GM21723 (cell line): Measurements from ENCODE around the gene CFAP99.

Experiments used
- ATAC-seq: cut with Tn5 transposase; IDR thresholded peaks from one replicate; pipeline ENCODE4 v1.9.1; 2021; ENCODE audit warnings: mild to moderate bottlenecking, moderate library complexity; ENCODE audit not compliant: unreplicated experiment

Gene CFAP99

DNA sequence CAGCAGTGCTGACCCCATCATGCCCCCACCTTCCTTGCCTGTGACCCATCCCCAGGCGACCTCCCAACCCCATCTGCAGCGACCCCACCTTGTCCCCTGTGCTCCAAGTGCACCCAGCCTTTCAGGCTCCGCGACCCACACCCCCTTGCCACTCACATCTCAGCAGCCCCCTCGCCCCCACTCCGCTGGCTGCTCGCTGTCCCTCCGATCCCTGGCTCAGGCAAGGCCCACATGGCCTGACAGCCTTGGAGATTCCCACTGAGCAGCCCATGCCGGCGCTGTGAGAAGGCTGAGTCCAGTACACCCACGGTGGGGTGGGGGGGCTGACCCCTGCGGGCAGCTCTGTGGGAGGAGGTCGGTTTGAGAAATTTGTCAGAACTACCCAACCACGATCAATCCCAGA lies 9.4 kb upstream of the CFAP99 start:
- ATAC-seq = no peak

DNA sequence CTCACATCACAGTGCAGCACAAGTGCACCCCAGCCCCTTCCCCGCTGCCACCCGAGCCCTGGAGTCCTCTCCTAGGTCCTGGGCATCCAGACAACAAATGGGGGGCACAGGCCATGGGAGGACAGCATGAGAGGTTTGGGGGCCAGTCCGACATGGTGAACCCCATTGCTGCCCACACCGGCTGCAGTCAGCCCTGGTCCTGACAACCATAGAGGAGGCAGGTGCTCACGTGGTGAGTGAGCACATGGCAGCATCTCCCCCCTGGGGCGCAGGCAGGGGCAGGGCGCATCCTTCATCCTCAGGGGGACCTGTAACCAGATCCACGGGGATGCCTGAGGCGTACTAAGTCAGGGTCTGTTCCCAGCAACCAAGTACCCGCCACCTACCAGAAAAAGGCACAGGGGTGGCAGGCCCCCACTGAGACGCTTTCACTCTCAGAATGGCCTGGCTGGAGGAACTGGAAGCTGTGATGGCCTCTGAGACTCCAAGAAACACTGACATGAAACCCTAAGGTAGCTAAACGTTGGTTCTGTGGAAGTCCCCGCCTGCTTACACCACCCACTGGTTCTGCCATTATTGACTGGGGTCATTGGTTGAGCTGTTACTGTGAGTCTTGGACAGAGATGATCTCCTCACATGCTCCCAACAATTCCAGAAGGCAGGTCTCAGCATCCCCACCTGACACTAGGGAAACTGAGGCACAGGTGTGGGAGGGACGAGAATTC lies 6.8 kb upstream of the CFAP99 start:
- no peak for ATAC-seq

DNA sequence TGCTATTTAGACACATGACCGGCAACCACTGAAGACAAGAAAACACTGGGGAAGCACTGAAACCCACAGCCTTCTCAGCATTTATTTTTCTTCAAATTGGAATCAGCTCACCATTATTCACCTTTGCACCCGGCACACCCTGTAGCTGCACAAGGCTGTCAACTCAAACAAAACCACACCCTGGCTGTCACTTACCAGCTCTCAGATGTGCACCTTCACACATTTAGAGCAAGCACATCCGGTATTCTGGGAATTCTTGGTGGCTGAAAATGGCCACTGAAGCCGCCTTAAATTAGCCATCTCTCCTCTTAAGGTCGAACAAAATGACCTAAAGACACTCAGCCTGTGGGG lies 6.2 kb upstream of the CFAP99 start:
- ATAC-seq = peak; percentile 38

DNA sequence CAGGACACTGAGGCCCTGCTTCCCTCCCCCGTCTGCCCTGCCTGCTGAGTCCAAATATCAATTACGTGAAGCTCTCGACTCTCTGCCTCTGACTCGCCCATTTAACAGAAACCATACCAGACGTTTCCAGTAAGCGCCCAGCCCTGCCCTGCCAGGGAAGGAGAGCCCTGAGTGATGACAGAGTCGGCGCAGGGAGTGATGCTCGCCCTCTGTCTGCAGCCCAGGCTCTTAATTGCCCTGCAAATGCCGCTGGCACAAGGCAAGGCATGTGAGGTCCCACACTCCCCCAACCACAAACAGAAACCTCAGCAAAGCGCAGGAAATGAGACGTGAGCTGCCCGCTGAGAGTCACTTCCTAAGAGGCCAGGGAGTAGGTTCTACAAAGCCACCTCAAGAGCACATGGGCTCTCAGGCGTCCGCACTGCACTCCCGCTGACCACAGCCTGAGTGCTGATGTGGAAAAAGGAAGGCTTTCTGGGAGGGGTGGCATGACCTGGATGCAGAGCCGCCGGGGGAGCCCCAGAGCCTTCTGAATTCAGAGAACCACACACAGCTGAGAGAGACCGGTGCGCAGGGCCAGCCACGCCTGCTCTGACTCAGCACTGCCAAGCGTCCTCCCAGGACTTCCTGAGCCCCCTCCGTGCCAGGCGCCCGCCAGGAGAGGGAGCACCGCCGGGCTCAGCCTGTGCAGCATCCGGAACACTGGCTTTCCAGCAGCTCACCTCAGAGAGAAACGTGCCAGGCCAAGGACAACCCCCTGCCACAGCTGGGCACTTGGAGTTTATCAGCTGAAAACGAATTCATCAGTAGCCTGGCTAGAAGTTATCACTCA lies 5.7 kb upstream of the CFAP99 start:
- peak; percentile 70 for ATAC-seq

DNA sequence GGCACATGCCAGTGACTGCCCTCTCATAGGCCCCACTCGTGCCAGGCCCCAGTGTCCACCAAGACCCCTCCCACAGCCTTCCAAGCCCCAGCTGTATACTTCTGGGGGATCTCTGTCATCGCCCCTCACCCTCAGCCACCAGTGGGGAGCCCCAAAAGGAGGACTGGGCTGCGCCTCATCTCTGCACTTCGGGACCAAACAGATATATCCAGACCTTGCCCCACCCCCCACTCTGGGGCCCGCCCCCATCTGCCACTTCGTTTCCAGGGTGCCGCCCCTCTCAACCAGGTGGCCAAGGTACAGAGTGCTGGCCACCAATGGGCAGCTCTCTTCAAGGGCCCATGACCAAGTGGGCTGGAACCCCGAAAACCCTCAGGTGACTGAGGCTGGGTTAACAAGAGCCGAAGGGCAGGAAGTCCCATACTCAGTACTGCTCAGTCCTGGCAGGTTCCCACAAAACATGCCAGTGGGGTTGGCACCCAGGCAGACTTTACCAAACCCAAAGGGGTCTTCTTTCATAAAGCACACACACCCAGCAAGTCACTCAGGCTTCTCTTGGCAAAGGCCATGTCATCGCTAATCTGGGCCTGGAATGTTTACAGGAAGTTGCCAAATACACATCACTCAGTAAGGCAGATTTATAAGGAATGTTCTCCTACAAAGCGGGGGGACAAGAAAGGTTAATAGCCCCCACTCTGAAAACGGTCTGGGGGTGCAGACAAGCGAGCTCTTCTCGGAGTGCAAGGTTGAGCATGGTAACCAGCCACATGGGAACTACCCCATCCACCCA lies 4.7 kb upstream of the CFAP99 start:
- ATAC-seq = no peak

DNA sequence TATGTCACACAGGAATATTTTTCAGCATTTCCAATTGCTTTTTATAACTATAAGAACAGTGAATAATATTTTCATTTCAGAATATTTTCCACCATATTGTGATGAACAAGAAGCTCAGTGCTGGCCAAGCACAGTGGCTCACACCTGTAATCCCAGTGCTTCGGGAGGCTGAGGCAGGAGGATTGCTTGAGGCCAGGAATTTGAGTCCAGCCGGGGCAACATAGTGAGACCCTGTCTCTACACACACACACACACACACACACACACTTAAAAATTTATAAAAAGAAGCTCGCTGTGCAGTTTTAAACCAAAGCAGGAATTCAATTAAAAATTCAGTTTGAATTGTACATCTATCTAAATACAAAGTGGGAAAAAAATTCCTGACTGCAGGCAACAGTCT lies 3.5 kb upstream of the CFAP99 start:
- ATAC-seq = no peak

DNA sequence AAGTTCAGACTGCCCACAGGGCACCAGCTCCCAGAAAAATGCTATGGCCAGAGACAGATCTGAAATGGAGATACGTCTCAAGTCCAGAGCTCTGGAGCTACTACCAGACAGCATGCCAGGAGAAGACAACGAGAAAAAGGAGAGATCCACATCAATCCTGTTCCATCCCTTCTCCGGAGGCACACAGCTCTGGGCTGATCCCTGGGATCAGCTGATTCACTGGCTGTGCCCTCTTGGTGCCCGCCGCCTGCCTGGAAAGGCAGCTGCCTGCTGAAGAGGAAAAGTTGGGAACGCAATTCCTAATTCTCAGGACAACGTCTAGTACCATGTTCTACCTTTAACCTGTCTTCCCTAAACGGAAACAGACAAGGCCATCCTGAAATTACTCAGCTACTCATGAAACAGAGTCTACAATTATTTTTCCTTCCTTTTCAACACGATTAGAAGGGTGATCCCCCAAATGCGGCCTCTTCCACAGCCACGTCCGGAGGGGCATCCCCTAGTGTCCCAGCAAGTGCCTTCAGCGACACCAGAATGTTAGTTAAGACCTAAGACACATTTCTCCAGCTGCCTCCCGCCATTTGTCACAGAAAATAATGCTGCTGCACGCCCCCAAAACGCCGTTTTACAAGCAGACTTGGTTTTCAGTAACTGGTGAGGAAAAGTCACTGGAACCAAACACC lies 2.7 kb upstream of the CFAP99 start:
- ATAC-seq = no peak

DNA sequence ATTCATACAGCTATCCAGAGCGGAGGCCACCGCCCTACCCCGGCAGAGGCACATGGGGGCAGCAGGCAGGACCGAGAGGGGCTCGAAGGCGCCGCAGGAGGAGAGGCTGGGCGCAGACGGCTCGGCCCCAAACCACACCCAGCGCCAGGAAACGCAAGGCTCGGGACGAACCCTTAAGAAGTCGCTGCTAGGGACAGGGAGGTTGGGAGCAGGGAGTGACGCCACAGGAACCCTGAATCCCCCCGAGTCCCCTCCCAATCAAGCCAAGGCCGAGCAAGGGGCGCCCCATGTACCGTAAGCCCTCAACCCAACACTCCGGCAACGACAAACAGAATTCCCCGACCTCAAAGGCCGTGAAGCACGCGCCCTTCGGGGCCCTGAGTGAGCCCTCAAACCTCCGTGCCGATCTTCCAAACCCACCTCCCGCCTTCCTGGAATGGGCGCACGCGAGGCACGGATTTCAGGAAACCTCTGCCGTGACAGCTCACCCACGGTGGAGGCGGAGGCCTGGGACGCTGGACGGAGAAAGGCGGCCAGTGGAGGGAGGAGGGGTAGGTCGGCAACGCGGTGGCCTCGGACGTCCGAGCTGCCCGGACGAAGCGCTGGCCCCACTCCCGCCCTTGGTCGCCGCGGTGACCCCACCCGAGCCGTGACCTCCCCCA lies 2.1 kb upstream of the CFAP99 start:
- no peak for ATAC-seq

DNA sequence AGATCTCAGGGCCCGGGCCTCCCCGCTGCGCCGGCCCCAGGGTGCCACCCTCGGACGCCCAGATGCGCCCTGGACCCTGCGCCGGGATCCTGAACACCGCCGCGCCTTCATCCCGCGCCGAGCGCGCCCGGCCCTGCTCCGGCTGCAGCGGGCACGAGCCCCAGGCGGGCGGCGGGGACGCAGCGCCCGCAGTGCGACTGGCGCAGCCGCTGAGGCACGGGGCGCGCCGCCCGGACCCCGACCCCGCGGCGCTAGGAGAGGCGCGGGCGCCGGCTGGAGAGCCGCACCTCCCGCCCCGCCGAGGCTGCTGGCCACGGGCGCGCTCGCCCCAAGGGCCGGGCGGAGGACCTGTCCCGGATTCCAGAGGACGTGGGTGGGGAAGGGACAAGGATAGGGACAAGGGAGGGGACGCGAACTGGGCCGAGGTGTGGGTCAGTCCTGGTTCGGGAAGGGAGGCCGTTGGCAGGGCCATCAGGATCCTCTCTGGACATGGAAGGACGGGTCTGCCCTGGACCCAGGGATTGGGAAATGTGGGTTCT lies 1.5 kb upstream of the CFAP99 start:
- ATAC-seq = no peak

DNA sequence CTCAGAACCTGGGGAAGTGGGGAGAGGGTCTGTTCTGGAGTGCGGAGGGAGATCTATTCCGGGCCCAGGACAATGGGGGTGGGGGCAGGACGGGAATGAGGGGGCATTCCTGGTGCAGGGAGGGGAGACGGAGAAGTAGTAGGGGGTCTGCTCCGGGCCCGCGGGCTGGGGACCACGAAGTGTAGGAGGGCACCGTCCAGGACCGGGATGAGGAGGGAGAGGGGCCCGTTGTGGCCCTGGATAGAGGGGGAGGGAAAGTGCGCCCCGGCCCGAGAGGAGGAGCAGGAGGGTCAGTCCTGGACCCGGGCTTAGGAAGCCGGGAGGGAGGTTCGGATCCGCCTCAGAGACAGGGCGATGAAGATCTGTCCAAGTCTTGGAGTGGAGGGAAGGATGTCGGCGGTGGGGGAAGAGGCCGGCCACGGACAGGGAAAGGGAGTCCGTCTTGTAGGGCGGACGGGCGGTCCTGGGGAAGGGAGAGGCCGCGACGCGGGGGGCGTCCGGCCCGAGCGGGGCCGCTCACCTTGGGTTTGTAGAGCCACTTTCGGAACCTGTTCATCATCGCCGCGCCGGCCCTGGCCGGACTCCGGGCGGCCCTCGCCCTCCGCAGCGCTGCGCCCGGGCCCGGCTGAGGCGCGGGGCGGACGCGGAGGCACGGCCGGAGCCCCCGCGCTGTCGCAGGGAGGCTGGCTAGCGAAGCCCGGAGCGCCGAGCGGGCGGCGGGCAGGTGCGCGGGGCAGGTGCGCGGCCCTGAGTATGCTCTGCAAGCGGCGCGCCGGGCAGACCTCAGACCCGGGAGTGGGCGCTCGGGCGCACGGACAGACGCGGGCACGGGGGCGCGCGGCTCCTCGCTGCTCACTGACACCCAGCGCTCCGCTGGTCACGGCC lies 748 bp upstream of the CFAP99 start, which contains the start of gene ZFYVE28:
TSS of gene ZFYVE28 (minus strand) at position 881 of the 885 bp plus-strand sequence. CDS start at position 559, 322 bp downstream.
- no peak for ATAC-seq

DNA sequence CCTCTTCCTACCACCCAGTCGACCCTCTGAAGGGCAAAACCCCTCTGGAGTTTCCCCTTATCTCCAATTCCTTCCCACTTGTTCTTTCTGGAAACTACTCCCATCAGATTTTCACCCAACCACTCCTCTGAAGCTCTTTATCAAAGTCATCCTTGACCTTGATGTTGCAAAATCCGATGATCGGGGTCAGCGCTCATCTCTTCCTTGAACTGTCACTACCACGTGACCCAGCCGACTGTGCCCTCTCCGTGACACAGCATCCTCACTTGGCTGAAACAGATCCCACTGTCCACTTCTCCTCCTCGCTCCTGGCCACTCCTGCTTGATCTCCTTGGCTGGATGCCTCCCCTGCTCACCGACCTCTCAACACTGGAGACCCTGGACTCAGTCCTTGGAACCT lies 1.1 kb downstream of the CFAP99 start:
- no peak for ATAC-seq

DNA sequence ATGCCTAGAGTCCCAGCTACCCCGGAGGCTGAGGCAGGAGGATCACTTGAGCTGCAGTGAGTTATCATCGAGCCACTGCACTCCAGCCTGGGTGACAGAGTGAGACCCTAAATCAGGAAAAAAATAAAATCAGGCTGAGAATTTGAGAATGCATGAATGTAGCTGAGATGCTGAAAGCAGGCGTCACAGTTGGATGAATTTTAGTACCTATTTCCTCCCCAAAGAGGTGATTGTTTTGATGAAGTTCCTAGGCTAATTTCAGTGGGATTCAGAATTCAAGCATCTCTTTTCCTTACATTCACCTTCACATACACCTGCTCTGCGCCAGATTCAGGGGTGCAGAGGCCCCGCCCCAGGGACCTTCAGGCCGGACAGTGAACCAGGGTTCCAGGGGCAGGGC lies 3.2 kb downstream of the CFAP99 start:
- no peak for ATAC-seq

DNA sequence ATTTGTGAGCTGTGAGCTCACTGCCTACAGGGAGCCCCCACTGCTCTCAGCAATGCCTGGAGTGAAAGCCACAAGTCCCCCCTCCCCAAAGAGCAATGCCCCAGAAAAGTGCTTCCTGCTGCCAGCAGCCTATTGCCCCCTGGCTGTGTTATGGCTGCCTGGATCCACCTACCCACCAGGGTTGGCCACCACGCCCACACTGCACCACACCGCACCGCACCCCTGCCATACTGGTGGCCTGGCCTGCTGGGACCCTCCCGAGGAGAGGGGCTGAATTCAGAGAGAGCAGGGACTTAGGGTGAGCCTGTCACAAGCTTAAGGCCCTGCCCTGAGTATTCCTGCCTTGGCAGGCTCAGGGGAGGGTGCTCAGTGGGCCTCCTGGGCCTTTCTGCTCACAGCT lies 4.3 kb downstream of the CFAP99 start:
- ATAC-seq = no peak

DNA sequence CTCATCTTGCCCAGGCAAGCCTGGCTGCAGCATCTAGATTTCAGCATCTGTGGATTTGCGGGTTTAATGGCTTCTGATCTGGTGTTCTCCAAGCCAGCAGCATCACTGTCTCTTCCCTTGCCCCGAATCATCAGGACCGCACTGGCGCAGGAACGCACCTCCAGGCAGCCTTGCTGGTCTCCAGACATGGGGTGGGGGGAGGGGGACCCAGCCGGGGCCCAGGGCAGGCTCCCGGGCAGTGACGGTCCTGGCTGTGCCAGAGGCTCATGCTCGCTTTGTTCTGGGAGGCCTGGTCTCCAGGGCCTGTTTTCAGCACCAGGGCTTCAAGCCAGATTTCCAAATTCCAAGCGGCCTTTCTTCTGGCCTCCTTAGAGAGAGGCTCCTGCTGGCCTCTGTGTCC lies 4.9 kb downstream of the CFAP99 start:
- ATAC-seq = no peak

DNA sequence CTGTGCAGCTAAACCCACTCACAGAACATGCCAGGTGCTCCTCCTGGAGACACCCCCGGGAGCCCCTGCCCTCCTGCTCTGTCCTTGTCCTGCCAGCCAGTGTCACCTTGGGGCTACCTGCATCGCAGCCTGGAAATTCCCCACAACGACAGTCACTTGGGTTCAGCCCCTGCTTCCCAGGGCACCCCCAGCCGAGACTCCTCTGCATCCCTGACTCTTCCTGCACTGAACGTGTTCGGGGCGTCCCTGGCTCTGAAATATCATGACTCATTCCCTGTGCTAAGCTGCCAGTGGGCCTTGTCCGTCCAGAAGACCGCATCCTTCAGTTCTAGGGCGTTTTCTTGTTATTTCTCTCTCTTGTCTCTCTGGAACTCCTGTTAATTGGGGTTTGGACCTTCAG lies 5.8 kb downstream of the CFAP99 start:
- ATAC-seq = no peak

DNA sequence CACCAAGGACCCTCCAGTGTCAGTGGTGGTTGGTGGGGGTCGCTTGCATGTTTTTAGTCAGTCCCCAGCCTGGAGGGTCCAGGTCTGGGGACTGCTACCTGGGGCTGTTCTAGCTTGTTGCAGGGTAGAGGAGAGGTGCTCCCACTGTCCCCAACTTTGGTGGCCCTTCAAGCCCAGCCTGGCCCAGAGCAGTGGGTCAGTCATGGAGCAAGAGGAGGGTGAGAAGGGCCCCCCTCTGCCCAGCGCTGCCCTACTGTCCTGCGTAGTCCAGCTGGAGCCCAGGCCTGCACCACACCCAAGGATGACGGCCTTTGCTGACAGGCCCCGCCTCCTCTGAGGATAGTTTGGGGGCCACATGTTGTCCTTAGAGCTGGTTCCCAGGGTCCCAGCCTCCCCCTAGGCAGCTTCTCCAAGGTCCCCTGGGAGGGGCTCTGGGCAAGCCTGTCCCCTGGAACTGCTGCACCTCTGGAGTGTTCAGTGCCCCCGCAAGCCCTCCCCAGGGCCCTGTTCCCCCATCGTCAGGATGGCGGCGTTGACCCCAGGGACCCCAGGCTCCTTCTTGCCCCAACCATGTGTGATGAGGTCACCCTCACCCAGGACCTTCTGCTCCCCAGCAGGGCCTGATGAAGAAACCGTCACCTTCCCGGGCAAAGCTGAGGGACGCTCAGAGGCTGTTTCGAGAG lies 6.8 kb downstream of the CFAP99 start:
- ATAC-seq = no peak

DNA sequence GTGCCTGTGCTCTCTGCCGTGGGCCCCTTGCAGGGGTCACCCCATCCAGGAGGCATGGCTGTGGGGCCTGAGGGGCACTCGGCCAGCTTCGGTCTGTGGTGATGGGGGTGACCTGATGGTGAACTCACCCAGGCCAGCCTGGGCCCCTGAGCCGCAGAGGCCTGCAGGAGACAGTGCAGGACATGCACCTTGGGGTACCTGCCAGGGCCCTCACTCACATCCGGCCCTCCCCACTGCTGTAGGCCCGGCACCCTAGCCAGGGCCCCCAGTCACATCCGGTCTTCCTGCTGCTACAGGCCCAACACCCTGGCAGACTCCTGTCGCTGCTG lies 7.3 kb downstream of the CFAP99 start:
- ATAC-seq = no peak

DNA sequence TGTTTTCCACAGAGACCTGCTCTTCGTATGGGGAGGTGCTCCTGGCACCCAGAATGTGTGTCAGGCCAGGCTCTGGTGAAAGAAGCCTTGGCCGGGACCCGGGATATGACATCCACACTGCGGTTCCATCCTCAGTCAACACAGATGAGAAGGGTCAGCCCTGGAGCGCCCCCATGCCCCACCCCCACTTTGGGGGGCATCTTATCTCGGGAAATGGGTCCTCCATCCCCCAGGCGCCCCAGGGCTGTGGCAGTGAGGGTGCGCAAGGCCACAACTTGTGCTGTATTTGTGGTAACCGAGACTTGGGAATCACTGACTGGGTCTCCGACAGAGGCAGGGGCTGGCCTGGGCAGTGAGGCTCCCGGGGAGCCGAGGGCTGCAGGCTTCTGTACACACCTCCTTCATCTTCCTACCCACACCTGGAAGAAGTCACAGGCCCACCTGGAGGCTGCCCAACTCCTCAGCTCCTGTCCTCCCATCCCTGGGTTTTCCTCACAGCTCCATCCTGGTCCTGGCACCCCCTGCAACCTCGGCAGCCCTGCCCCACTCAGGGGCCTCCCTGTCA lies 8.0 kb downstream of the CFAP99 start:
- no peak for ATAC-seq
